Adrenal gland (tissue), 5 donors: ENCODE measurements around the gene DIPK1B.

Experiments used
- POLR2A ChIP-seq, 2 donors: fragments of 450-650 bp; IDR thresholded peaks; one replicate each; pipeline ENCODE4 v1.6.1; 2017; ENCODE audit warnings: antibody characterized with exemption in 2 of 2, mild to moderate bottlenecking in 2 of 2, moderate library complexity in 1 of 2
- TF ChIP-seq, protein P1 (sequence below), 6 experiments: fragments of 450-650 bp in 4 of 6; fragments of 200-600 bp in 2 of 6; sonication (generic) in 1 of 6; IDR thresholded peaks; 1 replicate in 5 of 6; 2 replicates in 1 of 6; pipeline versions ENCODE4 v1.5.1 to v1.8.0; 2016 to 2021; ENCODE audit warnings: antibody characterized with exemption in 6 of 6, mild to moderate bottlenecking in 2 of 6, moderate library complexity in 1 of 6
- donor health status: DM: no; HTN: no; CAD: no.

DNA sequence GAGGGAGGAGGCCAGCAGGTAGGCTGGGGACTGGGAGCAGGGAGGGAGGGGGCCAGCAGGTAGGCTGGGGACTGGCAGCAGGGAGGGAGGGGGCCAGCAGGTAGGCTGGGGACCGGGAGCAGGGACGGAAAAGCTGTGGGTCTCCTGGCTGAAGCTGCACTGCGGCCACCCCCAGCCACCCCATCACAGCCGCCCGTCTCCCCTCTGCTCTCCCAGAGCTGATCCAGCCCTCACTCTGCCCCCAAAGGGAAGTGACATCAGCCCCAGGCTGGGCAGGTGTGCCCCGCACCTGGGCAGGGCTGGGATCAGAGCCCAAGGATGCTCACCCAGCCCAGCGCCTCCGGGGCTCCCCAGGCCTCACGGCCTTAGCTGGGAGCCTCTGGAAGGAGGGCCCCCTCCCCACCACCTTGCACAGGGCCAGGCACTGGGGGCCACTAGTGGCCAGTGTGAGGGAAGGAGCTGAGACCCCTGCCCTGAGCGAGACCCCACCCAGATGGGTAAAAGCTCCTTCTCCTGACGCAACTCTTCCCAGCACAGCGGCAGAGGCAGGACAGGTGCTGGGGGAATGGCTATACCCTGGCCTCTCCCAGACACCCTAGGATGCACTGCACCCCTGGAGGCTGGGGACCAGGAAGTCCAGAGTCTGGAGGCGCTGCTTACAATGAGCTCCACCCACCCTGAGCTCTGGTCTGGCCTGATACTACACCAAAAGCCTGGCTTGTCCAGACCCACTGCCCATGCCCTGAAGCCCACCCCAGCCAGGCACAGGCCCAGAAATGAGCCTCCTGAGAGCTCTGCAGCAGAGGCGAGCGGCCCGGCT lies 36.7 kb upstream of the DIPK1B start:
- TF ChIP-seq, protein P1, sequence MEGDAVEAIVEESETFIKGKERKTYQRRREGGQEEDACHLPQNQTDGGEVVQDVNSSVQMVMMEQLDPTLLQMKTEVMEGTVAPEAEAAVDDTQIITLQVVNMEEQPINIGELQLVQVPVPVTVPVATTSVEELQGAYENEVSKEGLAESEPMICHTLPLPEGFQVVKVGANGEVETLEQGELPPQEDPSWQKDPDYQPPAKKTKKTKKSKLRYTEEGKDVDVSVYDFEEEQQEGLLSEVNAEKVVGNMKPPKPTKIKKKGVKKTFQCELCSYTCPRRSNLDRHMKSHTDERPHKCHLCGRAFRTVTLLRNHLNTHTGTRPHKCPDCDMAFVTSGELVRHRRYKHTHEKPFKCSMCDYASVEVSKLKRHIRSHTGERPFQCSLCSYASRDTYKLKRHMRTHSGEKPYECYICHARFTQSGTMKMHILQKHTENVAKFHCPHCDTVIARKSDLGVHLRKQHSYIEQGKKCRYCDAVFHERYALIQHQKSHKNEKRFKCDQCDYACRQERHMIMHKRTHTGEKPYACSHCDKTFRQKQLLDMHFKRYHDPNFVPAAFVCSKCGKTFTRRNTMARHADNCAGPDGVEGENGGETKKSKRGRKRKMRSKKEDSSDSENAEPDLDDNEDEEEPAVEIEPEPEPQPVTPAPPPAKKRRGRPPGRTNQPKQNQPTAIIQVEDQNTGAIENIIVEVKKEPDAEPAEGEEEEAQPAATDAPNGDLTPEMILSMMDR (IDR thresholded peaks at IDR 0.05): no peak
- TF ChIP-seq POLR2A (IDR thresholded peaks at IDR 0.05): no peak
